Measurements from ENCODE around the gene AP1S3.
"Not testable (repeated sequence)": the region's sequence is repeated elsewhere in the genome, so short reads cannot be mapped to it uniquely, and the experiment has no call there.

The AP1S3 gene

GRCh38 chr2:223797811-223798721, 39.3 kb downstream of the AP1S3 start:
- no peak for DNase-seq
- H3K4me3 ChIP-seq = no peak overlapping the region
- no peaks in the 10 kb centered on the region for H3K36me3 ChIP-seq
- peaks cover 0 to 17% (median 1%) of the 10 kb centered on the region in 4 donors for H3K4me1 ChIP-seq
- H3K27me3 ChIP-seq = no peaks in the 10 kb centered on the region
- TF ChIP-seq CTCF (IDR thresholded peaks at IDR 0.05) = peak; percentile 63 to 84
- intact Hi-C loops (cut with DNase I; ENCODE audit: low total_unique reads) = loop anchor here (2.0 kb wide), 1 partner anchor 827 kb away; no protein-coding TSS in a partner anchor
- no peaks in the 10 kb centered on the region for H3K9me3 ChIP-seq
- H3K27ac ChIP-seq = no peak overlapping the region

- H3K27ac ChIP-seq = no peak overlapping the region
- intact Hi-C loops (cut with DNase I; ENCODE audit: low total_unique reads) = no loop called here
- no peak for TF ChIP-seq CTCF (IDR thresholded peaks at IDR 0.05)
- DNase-seq = no peak
- H3K27me3 ChIP-seq = no peaks in the 10 kb centered on the region
- no peaks in the 10 kb centered on the region for H3K36me3 ChIP-seq
- no peak overlapping the region for H3K4me3 ChIP-seq
- H3K9me3 ChIP-seq = no peaks in the 10 kb centered on the region
- peaks cover 0 to 17% (median 1%) of the 10 kb centered on the region in 4 donors for H3K4me1 ChIP-seq
These were observed 40.3 kb downstream of the AP1S3 start for GRCh38 chr2:223797037-223797436.

GRCh38 chr2:223789423-223789822, 48.0 kb downstream of the AP1S3 start:
- no peak for DNase-seq
- Histone ChIP-seq H3K27me3 (no peaks in the 10 kb centered on the region), H3K4me3 (no peak overlapping the region), H3K36me3 (no peaks in the 10 kb centered on the region), H3K9me3 (no peaks in the 10 kb centered on the region), H3K4me1 (no peaks in the 10 kb centered on the region), H3K27ac (no peak overlapping the region)
- TF ChIP-seq CTCF (IDR thresholded peaks at IDR 0.05) = no peak
- intact Hi-C loops (cut with DNase I; ENCODE audit: low total_unique reads) = no loop called here

GRCh38 chr2:223788826-223789225, 48.6 kb downstream of the AP1S3 start:
- intact Hi-C loops (cut with DNase I; ENCODE audit: low total_unique reads) = no loop called here
- no peak for DNase-seq

GRCh38 chr2:223788106-223788505, 49.3 kb downstream of the AP1S3 start:
- H3K4me1 ChIP-seq; H3K27me3 ChIP-seq; H3K4me3 ChIP-seq; DNase-seq; H3K36me3 ChIP-seq; H3K27ac ChIP-seq; H3K9me3 ChIP-seq; intact Hi-C loops (cut with DNase I; ENCODE audit: low total_unique reads): not testable (repeated sequence)

More at GRCh38 chr2:223788826-223789225, 48.6 kb downstream of the AP1S3 start:
- TF ChIP-seq CTCF (IDR thresholded peaks at IDR 0.05) = no peak
- Histone ChIP-seq H3K36me3 (no peaks in the 10 kb centered on the region), H3K9me3 (no peaks in the 10 kb centered on the region), H3K27me3 (no peaks in the 10 kb centered on the region), H3K4me1 (no peaks in the 10 kb centered on the region), H3K4me3 (no peak overlapping the region), H3K27ac (no peak overlapping the region)

GRCh38 chr2:223787358-223787757, 50.0 kb downstream of the AP1S3 start:
- Histone ChIP-seq H3K36me3 (no peaks in the 10 kb centered on the region), H3K27me3 (no peaks in the 10 kb centered on the region), H3K27ac (no peak overlapping the region), H3K4me3 (no peak overlapping the region), H3K9me3 (no peaks in the 10 kb centered on the region), H3K4me1 (no peaks in the 10 kb centered on the region)
- no peak for DNase-seq
- intact Hi-C loops (cut with DNase I; ENCODE audit: low total_unique reads) = no loop called here
- TF ChIP-seq CTCF (IDR thresholded peaks at IDR 0.05) = no peak
